Caco-2 (cell line): ENCODE results near the gene SIM2. TPM values are rescaled to one million over a fixed set of nuclear protein-coding genes. Genes with fewer than 3 reads are reported as not detected.

Source experiments
- BruUV-seq: library from RNA; stranded (reverse); fragments of 400-500 nt; replicated peaks from 2 replicates; lab custom pipeline; 2021; lab: Mats Ljungman, UMichigan
- CTCF ChIA-PET: fragments of 300-600 bp; sonication (Branson Sonifier 250); formaldehyde crosslinking; loops from one replicate; lab custom pipeline; 2022; ENCODE audit warnings: antibody characterized with exemption; lab: Charles Lee
- POLR2A ChIA-PET: fragments of 300-600 bp; sonication (Branson Sonifier 250); formaldehyde crosslinking; loops from one replicate; lab custom pipeline; 2022; ENCODE audit warnings: antibody characterized with exemption; lab: Charles Lee
- DNase-seq, 2 experiments: peaks; one replicate each; pipeline versions ENCODE4 v3.0.0 to v3.0.0-alpha.2; 2020 to 2022
- H3K27me3 ChIP-seq: replicated peaks from 2 replicates; pipeline ENCODE4 v1.6.0; 2011; ENCODE audit warnings: low read length; ENCODE audit not compliant: control insufficient read depth, insufficient read depth
- H3K36me3 ChIP-seq: 2 replicates; pipeline ENCODE4 v1.5.1; 2011; ENCODE audit warnings: low read length; ENCODE audit not compliant: control insufficient read depth, insufficient read depth
- H3K4me1 ChIP-seq: fragments of 250-450 bp; sonication (Bioruptor Pico); 2 replicates; pipeline ENCODE4 v1.5.1; 2020; ENCODE audit warnings: mild to moderate bottlenecking
- H3K4me3 ChIP-seq: 2 replicates; pipeline ENCODE4 v1.5.1; 2011; ENCODE audit warnings: low read depth, mild to moderate bottlenecking, control low read depth, low read length
- H3K9me3 ChIP-seq: fragments of 250-450 bp; sonication (Bioruptor Pico); 2 replicates; pipeline ENCODE4 v1.5.1; 2020; ENCODE audit warnings: mild to moderate bottlenecking, moderate library complexity
- H3K27ac Mint-ChIP-seq: one replicate; pipeline ENCODE4 v1.8.0; 2022; ENCODE audit warnings: mixed read lengths; ENCODE audit not compliant: unreplicated experiment
- H3K27me3 Mint-ChIP-seq: one replicate; pipeline ENCODE4 v1.8.0; 2022; ENCODE audit warnings: mixed read lengths; ENCODE audit not compliant: insufficient read depth, unreplicated experiment
- H3K36me3 Mint-ChIP-seq: one replicate; pipeline ENCODE4 v1.8.0; 2022; ENCODE audit warnings: mild to moderate bottlenecking, mixed read lengths; ENCODE audit not compliant: insufficient read depth, unreplicated experiment
- H3K4me1 Mint-ChIP-seq: one replicate; pipeline ENCODE4 v1.8.0; 2022; ENCODE audit warnings: low read depth, mixed read lengths; ENCODE audit not compliant: unreplicated experiment
- H3K4me3 Mint-ChIP-seq: one replicate; pipeline ENCODE4 v1.8.0; 2022; ENCODE audit warnings: mild to moderate bottlenecking, moderate library complexity, mixed read lengths; ENCODE audit not compliant: unreplicated experiment
- H3K9me3 Mint-ChIP-seq: one replicate; pipeline ENCODE4 v1.8.0; 2022; ENCODE audit warnings: mixed read lengths; ENCODE audit not compliant: unreplicated experiment
- intact Hi-C: fragments of 100-400 bp; cut with micrococcal nuclease; formaldehyde crosslinking; loops from one replicate; pipeline ENCODE4 v1.10.0; 2022; ENCODE audit not compliant: unreplicated experiment
- total RNA-seq: library from RNA; stranded (reverse); gene quantifications from 2 replicates; pipeline ENCODE4 v1.2.3, GENCODE V29; 2022
- TF ChIP-seq, protein P1 (sequence below), 2 experiments: fragments of 200-600 bp in 1 of 2; IDR thresholded peaks; 1 replicate in 1 of 2; 2 replicates in 1 of 2; pipeline versions ENCODE4 v1.5.1 to v1.8.0; 2011 to 2022; ENCODE audit warnings: antibody characterized with exemption in 1 of 2, control low read depth in 1 of 2, inconsistent platforms in 1 of 2, low read depth in 1 of 2, low read length in 1 of 2, mild to moderate bottlenecking in 1 of 2, moderate library complexity in 1 of 2; ENCODE audit not compliant: insufficient read depth in 1 of 2, severe bottlenecking in 1 of 2, unreplicated experiment in 1 of 2

SIM2 gene
- total RNA-seq, 1 experiment from 2014 or later, result 9.4 TPM

DNA sequence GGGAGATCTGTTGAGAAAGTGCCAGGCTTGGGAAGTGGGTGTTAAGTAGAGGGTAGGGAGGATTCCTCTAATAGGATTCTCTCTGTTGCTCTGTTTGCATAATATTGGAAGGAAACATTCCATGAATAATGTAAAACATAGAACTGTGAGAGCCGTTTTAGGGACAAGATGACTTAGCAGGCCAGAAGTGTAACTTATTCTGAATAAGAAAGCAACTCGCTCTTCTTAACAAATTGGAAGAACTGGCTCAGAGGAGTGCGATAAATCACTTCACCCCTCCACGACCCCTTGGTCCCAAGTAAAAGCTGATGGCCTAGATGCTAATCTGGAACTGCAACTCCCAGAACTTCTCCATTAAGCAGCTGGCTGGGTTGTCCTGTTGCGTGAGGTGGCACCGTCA lies 19.1 kb downstream of the SIM2 start:
- Histone ChIP-seq H3K4me3 (no peak overlapping the region), H3K27me3 (no peaks in the 10 kb centered on the region), H3K9me3 (no peaks in the 10 kb centered on the region), H3K4me1 (no peaks in the 10 kb centered on the region), H3K36me3 (0 out of 2 replicates have a peak, but pooled peaks cover 2% of the 10 kb centered on the region)
- TF ChIP-seq, protein P1, sequence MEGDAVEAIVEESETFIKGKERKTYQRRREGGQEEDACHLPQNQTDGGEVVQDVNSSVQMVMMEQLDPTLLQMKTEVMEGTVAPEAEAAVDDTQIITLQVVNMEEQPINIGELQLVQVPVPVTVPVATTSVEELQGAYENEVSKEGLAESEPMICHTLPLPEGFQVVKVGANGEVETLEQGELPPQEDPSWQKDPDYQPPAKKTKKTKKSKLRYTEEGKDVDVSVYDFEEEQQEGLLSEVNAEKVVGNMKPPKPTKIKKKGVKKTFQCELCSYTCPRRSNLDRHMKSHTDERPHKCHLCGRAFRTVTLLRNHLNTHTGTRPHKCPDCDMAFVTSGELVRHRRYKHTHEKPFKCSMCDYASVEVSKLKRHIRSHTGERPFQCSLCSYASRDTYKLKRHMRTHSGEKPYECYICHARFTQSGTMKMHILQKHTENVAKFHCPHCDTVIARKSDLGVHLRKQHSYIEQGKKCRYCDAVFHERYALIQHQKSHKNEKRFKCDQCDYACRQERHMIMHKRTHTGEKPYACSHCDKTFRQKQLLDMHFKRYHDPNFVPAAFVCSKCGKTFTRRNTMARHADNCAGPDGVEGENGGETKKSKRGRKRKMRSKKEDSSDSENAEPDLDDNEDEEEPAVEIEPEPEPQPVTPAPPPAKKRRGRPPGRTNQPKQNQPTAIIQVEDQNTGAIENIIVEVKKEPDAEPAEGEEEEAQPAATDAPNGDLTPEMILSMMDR (IDR thresholded peaks at IDR 0.05; ENCODE audit: insufficient read depth in 1 of 2, low read depth in 1 of 2, low read length in 1 of 2, severe bottlenecking in 1 of 2, unreplicated experiment in 1 of 2), result no peak
- intact Hi-C loops, result no loop called here
- no TSS peak for BruUV-seq
- Mint-ChIP-seq H3K27me3 (no peaks in the 10 kb centered on the region), H3K4me1 (no peaks in the 10 kb centered on the region), H3K36me3 (peaks cover 3% of the 10 kb centered on the region), H3K27ac (no peak overlapping the region), H3K9me3 (no peaks in the 10 kb centered on the region), H3K4me3 (no peak overlapping the region)
- CTCF ChIA-PET, result no interaction called here
- POLR2A ChIA-PET, result no interaction called here
- no peak for DNase-seq

DNA sequence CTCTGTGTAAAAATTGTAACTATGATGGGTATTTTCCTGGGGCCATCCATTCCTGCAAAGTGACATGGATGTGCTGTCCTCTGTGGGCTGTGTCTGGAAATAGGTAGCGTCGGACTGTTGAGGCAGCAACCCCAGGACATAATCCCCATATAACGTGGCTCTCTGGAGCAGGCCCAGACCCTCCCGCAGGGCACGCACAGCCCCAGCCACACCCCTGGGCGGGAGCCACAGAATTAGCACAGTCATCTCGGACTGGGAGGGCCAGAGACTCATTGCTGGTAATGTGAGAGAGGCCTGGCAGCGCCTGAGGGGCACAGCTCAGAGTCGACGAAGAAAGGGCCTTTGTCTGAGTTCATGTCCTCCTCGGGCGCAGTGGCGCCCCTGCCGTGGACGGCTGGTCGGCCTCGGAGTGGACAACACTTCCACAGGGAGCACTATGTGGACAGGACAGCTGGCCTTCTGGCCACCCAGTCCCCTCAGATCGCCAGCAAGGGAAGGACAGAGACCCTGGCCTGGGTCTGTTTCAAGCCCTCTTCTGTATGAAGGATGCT lies 20.1 kb downstream of the SIM2 start:
- Mint-ChIP-seq H3K36me3 (peaks cover 6% of the 10 kb centered on the region), H3K4me1 (no peaks in the 10 kb centered on the region), H3K9me3 (no peaks in the 10 kb centered on the region), H3K4me3 (no peak overlapping the region), H3K27me3 (no peaks in the 10 kb centered on the region), H3K27ac (no peak overlapping the region)
- ChIA-PET CTCF (interaction anchor here (0.6 to 1.6 kb wide), 2 partner anchors 84 to 88 kb away, joined by 3 to 5 read pairs; no protein-coding TSS in a partner anchor), POLR2A (no interaction called here)
- intact Hi-C loops, result no loop called here
- no peaks in the 10 kb centered on the region for H3K27me3 ChIP-seq
- DNase-seq, result peak in 1 of 2 experiments; percentile 31
- H3K9me3 ChIP-seq, result no peaks in the 10 kb centered on the region
- H3K4me3 ChIP-seq, result no peak overlapping the region
- no peaks in the 10 kb centered on the region for H3K4me1 ChIP-seq
- TF ChIP-seq, protein P1 (IDR thresholded peaks at IDR 0.05; ENCODE audit: insufficient read depth in 1 of 2, low read depth in 1 of 2, low read length in 1 of 2, severe bottlenecking in 1 of 2, unreplicated experiment in 1 of 2), result no peak
- BruUV-seq, result no TSS peak
- 0 out of 2 replicates have a peak, but pooled peaks cover 2% of the 10 kb centered on the region for H3K36me3 ChIP-seq

DNA sequence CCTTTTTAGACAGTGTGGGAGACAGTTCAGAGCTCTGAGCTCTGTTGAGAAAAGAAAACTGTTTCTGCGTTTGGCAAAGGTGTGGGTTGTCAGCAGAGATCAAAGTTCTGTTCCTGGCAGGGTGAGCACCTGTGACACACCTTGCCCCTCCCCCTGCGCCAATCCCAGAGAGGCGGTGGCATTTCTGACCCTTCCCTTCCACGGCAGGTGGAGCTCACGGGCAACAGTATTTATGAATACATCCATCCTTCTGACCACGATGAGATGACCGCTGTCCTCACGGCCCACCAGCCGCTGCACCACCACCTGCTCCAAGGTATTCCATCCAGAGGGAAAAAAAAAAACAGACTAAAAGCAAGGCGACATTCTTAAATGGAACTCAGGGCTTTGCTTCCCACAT lies 20.7 kb downstream of the SIM2 start:
- TF ChIP-seq, protein P1 (IDR thresholded peaks at IDR 0.05; ENCODE audit: insufficient read depth in 1 of 2, low read depth in 1 of 2, low read length in 1 of 2, severe bottlenecking in 1 of 2, unreplicated experiment in 1 of 2), result no peak
- no peaks in the 10 kb centered on the region for H3K27me3 ChIP-seq
- H3K4me1 Mint-ChIP-seq, result no peaks in the 10 kb centered on the region
- ChIA-PET CTCF (interaction anchor here (1.6 kb wide), 1 partner anchor 89 kb away, joined by 5 read pairs; no protein-coding TSS in a partner anchor), POLR2A (no interaction called here)
- H3K36me3 ChIP-seq, result 0 out of 2 replicates have a peak, but pooled peaks cover 2% of the 10 kb centered on the region
- no TSS peak for BruUV-seq
- no peaks in the 10 kb centered on the region for H3K9me3 ChIP-seq
- no peaks in the 10 kb centered on the region for H3K27me3 Mint-ChIP-seq
- H3K36me3 Mint-ChIP-seq, result peaks cover 9% of the 10 kb centered on the region
- intact Hi-C loops, result no loop called here
- DNase-seq, result peak in 1 of 2 experiments; percentile 21
- H3K27ac Mint-ChIP-seq, result no peak overlapping the region
- no peak overlapping the region for H3K4me3 Mint-ChIP-seq
- no peak overlapping the region for H3K4me3 ChIP-seq
- H3K4me1 ChIP-seq, result no peaks in the 10 kb centered on the region
- no peaks in the 10 kb centered on the region for H3K9me3 Mint-ChIP-seq
